NOMO-1 treated with dmso at 0.1 percent for 144 hours (cell line): ENCODE results near the gene MYO1D.
"Not testable (repeated sequence)": the region's sequence is repeated elsewhere in the genome, so short reads cannot be mapped to it uniquely, and the experiment has no call there.

ENCODE experiments used
- DNase-seq: peaks from one replicate; lab custom pipeline; 2025; ENCODE audit not compliant: unreplicated experiment; lab: John Stamatoyannopoulos, UW

The MYO1D gene

DNA sequence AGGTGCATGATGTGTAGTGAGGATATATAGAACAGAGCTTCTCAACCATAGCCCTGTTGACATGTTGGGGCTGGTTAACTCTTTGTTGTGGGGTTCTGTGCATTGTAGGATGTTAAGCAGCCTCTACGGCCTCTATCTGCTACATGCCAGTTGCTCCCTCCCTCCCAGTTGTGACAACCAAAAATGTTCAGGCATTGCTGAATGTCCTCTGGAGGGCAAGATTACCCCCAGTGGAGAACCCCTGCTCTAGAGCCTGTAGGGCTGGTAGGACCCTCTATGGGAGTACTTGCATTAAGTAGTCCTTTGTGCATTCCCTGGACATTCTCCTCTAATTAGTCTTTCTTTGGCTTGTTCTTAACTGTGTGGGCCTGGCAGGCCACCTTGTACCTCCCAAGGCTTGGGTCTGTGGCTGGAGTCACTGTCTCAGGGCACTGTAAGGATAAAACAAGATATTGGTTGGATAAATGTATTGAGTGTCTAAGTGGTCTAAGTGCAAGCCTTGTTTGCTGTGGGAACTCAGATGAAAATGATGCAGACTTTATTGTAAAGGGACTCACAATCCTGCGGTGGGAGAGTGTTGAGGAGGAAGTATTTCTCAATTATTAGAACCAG is 19.8 kb upstream of the MYO1D start:
- DNase-seq = no peak

DNA sequence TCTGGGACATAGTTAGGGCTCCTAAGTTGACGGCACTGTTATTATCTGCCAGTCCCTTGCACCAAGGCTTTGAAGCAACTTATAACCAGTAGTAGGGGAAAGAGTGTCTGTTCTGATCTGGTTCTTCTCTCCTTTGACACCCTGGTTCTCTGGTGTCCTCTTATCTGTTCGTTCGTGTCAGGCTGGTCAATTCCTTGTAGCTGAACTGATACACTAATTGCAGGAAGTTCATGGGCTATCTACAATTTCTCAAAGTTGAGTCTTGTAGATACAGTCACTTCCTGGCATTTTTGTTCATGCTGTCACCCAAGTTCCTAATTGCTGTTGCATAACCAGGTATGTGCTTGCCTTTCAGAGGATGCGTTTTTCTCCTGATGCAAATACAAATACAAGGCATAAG is 17.3 kb upstream of the MYO1D start:
- DNase-seq = no peak

DNA sequence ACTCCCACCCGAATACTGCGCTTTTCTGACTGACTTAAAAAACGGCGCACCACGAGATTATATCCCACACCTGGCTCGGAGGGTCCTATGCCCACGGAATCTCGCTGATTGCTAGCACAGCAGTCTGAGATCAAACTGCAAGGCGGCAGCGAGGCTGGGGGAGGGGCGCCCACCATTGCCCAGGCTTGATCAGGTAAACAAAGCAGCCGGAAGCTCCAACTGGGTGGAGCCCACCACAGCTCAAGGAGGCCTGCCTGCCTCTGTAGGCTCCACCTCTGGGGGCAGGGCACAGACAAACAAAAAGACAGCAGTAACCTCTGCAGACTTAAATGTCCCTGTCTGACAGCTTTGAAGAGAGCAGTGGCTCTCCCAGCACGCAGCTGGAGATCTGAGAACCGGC is 10.5 kb upstream of the MYO1D start:
- DNase-seq = not testable (repeated sequence)

DNA sequence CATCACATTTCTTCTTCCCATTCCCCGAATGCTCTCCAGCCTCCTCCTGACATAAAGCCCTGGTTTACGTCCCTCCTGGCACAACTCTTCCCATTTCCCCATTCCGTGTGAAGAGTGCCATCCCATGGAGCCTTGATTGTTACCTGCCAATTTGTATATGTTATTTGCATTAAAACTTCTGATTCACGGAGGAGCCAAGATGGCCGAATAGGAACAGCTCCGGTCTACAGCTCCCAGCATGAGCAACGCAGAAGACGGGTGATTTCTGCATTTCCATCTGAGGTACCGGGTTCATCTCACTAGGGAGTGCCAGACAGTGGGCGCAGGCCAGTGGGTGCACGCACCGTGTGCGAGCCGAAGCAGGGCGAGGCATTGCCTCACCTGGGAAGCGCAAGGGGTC is 10.0 kb upstream of the MYO1D start:
- not testable (repeated sequence) for DNase-seq

DNA sequence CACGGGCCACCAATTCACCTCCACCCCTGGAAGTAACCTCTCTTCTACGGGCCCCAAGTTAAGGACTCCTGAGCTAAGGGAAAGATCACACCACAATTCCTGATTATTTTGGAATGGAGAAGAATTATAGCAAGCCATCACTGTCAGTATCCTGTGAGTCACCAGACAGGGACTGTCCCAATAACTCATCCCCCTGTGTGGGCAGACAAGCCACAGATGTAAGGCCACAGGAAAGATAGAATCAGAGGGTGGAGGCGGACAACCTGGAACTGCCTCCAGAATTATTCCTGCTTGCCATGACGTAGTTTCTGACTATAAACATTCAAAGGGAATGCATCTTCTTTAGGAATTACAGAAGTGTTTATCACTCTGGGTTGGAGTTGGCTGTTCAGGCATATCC is 5.8 kb upstream of the MYO1D start:
- no peak for DNase-seq

DNA sequence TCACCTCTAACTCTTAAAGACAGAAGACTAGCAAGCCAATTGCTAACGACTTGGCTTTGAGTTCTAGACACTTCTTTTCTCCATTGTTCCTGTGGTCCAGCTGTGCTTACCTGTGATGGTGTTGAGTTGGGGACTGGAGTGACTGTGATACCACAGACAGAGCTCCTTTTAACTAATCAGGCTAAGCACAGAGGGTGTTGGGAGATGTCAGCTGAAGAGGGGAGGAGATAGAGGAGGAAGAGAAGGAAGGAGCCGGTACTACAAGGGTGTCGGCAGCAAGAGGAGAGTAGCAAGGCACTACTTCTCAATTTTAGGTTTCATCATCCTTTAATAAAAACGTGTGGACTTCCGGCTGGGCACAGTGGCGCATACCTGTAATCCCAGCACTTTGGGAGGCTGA is 5.1 kb upstream of the MYO1D start:
- DNase-seq = no peak

DNA sequence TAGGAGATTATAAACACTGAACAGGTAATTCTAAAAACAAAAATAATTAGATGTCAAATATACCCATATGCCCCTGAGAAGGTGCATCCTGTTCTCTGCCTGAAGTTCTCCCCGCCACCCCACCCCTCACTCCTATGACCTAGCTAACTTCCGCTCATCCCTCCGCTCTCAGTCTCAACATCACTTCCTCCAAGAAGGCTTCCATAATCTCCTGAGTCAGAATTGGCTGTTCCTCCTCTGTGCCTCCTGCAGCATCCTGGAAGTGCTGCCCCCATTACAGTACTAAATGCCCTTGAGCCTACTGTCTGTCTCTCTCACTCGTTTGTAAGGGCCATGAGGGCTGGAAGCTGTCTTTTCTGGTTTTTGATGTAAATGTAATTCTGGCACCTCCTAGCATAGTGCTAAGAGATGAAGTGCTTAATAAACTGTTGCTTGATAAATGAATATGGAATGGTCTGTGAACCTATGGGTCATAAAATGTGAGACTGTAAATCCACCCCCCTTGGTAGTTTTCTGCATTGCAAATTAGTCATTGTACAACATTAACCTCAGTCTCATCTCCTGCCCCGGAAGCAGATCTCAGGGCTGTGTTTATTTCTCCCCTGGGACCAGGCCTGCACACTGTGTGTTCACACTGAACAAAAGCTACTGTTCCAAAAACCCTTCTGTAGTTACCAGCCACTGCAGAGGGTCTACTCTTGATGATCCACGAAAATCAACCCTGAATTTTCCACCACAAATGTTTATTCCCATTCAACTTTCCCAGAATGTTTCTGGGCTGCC is 3.9 kb upstream of the MYO1D start:
- DNase-seq = no peak

DNA sequence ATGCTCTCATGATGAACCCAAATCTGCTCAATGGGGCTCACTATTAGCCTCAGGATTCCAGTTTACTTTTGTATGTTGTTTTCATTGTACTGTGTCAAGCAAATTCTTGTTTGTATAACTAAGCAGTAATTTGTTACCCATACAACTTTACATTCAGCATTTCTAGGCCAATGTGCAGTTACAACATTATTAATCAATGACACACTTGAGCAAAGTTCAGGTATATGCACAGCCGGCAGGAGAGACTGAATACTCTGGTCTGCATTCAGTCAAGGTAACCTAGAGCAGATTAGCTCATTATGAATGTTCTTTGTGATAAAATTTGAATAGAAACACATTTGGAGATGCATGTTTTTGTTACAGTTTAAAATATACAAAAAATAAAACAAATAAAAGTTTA is 2.2 kb upstream of the MYO1D start:
- no peak for DNase-seq

DNA sequence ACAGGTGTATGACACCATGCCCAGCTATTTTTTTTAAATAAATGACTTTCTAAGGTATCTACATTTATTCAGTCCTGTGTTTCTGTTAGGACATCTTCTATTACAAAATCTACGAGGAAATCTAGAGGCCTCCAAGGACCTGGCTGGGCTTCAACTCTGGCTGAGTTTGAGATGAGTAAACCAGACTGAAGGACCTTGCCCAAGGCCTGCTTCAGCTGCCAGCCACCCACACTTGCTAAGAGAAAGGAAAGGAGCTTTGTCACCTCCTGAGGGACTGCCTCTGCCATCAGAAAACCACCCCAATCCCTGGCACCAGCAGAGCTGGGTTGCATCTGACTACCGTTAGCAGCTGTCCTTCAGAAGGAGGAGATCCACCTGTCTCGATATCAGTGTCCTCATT is 1.3 kb upstream of the MYO1D start:
- DNase-seq = no peak

DNA sequence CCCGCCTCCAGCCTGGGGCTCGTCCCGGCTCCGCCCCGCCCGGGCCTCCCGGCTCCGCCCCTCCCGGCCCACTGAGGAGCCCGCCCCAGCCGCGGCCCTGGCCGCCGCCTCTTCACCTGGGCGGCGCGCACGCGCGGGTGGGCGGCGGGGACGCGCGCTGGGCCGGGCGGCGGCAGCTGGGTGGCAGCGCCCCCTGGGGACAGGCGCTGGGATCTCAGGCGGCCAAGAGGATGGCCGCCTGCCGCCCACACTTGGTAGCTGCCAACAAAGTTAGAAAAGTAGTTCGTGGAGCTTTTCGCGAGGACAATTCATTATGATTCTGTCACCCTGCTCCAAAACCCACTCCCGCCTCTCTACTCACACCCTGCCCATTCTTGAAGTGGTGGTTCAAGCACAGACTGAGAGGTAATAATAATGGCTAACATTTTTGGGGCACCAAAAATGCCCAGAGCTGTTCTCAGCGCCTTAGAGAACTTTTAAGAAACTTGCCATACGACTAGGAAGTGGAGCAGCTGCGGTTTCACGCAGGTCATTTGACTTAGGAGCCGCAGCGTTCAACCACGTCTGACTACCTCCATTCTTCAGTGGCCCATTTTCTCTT is 340 bp upstream of the MYO1D start:
- peak; percentile 70 for DNase-seq

DNA sequence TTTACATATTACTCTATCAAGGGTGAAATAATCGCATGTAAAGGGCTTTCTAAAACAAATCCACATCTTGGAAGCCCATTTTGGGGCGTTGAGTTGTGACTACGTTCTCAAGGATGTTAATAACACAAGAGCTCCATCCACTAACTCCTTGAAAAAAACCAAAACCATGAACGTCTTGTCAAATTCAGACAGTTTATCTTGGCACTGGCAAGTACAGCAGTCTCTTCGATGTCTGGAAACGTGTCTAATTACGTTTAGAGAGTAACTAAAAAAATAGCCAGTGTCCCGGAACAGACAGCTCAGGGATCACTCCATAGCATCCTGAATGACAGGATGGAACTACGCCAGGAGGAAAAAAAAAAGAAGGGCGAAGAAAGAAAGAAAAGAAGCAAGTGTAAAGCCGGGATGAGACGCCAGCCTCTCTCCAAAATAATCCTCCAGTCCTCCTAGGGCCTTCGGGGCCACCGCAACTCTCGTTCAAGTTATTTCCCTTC is 954 bp downstream of the MYO1D start:
- DNase-seq = no peak

DNA sequence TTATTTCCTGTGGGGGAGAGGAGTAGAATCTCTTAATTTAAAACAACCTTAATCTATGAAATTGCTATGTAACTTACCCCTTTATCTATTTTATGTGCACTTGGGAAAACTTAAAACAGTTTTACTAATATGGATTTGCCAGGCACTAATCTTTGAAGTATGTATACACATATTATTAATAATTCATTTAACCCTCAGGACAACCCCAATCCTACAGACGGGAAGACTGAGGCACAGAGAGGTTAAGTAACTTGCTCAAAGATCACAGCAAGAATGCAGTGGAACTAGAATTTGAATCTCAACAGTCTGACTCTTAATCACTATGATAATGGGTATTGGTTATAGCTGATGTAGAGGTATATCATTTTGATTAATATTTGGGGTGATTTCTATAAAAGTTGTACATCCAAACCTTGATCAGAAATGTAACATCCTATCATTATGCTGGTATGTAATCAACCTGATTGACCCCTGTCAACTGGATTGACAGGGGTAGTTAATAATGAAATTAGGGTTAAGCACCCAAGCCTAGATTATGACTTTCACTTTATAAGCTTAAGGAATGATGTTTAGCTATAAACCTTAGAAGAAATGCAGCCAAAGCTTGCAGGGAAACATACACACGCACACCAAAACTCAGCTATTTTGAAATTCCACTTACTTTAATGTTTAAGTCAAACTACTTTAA is 1.6 kb downstream of the MYO1D start:
- DNase-seq = no peak

DNA sequence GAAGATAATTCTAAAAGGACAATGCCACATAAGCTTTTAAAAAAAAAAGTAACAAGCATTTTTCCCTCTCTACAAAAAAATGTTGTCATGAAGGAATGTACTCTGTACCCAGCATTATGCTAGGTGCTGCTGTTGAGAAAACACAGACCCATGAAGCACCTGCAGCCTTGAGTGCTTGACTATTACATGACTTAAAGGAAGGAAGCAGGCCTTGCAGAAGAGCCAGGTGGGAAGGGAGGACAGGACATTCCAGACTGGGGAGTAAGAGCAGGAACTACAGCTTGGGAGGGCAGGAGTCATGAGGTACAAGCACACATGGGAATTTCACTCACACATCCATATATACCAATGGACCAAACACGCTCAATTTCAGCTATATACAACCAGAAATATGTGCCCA is 3.8 kb downstream of the MYO1D start:
- no peak for DNase-seq

DNA sequence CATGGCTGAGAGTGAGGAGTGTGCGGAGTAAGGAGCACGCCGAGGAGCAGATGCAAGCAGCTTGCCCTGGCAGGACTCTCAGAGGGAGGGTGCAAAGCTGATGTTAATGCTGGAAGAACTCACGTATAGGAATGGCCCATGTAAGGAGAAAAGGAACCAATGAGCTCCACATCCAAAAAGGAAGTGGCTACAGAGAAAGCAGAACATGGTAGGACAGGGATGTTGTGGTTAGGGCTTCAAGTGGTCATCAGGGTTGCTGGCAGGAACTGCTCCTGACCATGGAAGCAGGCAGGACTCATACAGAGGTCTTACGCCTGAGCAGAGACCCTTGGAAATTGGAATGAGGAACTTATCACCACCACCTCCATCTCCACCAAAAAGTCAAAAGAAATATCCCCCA is 5.2 kb downstream of the MYO1D start:
- peak; percentile 11 for DNase-seq

DNA sequence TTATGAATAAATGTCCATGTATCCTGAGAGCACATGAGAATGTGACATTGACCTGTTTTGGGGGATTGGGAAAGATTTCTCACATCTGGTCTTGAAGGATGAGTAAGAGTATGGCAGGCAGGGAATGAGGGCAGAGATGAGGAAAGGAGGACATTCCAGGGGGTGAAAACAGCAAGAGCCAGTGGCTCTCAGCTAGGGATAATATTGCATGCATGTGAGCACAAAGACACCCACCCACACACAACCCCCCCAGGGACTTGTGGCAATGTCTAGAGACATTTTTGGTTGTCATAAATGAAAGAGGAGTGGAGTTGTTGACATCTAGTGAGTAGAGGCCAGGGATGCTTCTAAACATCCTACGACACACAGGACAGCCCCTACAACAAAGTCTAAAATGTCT is 6.0 kb downstream of the MYO1D start:
- DNase-seq = no peak

DNA sequence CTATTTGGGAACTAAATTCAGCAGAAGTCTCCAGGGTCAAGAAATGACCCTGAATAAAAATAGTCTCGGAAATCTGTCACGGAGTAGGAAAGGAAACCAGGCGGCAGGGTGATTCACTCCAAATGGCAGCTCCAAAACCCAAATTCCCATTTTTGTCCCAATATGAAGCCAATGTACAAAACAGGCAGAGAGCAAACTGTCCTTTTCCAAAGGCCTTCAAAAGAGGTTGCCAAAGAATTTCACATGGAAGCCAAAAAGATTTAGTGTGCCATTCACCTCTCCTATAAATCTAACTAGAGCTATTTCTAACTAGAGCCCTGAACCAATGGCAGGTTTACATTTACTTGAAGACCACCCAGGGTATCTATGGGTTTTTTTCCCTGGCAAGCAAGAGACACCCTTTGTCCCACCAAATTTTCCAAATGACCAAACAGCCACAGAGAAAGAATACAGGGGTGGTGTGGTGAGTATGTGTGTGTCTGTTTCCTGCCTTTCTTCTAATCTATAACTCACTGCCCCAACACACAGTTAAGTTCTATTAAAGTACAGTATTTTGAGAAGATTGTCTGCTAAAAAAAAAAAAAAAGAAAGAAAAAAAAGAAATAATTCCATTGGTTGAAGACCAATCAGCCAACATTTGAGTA is 6.8 kb downstream of the MYO1D start:
- no peak for DNase-seq

DNA sequence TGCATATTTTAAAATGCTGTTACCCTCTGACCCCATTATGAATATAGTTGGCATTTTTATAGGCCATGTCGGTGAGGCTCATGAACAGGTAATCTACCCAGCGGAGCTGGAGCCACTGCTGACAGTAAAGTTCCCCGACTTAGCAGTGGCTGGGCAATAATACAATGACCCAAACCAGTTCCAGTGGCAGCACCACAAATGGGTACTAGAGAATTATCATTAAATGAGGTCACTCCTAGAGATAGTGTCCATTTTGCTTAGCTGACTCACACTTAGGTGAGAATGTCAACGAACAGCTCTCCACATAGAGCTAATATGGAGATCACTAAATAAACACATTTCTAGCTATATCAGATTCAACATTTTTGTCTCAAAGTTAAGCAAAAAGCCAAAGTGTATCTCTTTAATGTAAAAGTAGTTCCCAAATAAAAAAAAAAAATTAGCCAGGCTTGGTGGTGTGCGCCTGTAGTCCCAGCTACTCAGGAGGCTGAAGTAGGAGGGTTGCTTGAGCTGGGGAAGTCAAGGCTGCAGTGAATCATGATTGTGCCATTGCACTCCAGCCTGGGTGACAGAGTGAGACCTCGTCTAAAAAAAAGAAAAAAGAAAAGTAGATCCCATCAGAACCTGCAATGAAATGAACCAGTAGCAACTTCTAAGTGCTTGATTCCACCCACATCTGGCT is 7.4 kb downstream of the MYO1D start:
- DNase-seq = no peak

DNA sequence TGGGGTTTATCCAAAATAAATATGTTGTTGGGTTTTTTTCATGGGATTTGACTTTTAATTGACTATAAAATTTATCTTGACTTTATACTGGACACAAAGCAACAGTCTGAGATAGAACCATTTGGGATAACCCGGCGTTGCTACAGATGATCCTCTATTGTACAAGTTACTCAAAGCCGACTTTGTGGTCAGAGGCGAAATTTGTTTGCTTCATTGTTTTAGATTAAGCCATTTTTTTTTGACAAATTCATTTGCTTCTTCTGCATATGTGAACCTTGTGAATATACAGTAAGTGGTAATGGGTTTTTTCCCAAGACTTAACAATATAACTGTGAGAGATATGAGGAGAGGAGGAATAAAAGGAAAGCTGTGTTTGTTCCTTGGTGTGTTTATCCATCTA is 11.8 kb downstream of the MYO1D start:
- no peak for DNase-seq

DNA sequence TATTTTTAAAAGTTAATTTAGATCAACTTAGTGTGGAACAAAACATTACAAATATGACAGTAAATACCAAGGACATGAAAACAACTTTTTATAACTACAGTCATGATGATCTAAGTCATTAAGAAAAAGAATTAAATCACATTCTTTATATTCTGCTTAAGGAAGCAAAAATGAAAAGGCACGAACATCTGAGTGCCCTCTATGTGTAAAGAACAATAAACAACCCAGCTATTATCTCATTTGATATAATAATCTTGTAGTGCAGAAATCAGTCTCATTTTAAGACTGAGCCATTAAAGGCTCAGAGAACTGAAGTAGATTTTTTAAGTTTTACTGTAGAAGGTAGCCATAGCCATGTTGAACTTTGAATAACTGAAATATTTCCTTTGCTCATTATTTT is 13.4 kb downstream of the MYO1D start:
- no peak for DNase-seq

DNA sequence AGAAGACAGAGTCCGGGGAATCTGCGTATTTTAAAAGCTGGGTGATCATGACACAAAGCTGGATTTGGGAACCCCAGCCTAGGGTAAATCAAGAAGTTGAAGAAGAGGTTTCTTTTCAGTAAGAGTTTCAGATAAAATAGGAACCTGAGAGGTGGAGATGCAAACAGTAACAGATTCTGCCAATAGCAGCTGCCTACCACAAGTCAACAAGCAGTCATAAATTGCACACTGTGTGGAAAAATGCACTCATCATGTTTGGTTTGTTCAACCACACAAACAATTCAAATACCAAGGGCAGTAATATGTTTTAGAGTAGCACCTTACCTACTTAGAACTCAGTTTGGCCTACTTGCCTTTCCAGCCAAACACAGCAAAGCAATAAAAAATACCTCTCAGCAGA is 14.0 kb downstream of the MYO1D start:
- DNase-seq = no peak

DNA sequence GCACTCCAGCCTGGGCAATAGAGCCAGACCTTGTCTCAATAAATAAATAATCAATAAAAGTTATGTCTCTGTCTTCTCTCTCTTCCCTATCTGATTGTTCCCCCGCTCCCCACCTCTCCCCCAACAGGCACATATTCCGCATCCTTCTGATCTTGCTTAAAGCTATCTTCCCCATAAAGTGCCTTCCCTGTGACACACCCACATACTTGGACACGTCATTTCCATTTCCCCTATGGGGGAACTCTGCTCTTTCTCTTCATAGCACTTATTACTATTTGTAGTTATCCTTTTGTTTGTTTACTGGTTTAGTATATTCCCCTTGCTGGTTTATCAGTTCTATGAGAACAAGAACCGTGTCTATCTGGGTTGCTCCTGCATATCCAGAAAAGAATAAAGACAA is 14.9 kb downstream of the MYO1D start:
- DNase-seq = no peak
